Measurements from ENCODE around the gene NOTCH1.

The NOTCH1 gene

GRCh38 chr9:136531904-136532798, 13.7 kb downstream of the NOTCH1 start:
- no peak for TF ChIP-seq CTCF (IDR thresholded peaks at IDR 0.05)

GRCh38 chr9:136531186-136531903, 14.5 kb downstream of the NOTCH1 start:
- TF ChIP-seq CTCF (IDR thresholded peaks at IDR 0.05) = no peak

GRCh38 chr9:136530461-136531089, 15.3 kb downstream of the NOTCH1 start:
- TF ChIP-seq CTCF (IDR thresholded peaks at IDR 0.05) = no peak

GRCh38 chr9:136529516-136530460, 16.1 kb downstream of the NOTCH1 start:
- TF ChIP-seq CTCF (IDR thresholded peaks at IDR 0.05) = no peak

GRCh38 chr9:136528716-136529341, 17.0 kb downstream of the NOTCH1 start:
- TF ChIP-seq CTCF (IDR thresholded peaks at IDR 0.05) = no peak

- no peak for TF ChIP-seq CTCF (IDR thresholded peaks at IDR 0.05)
Measured at GRCh38 chr9:136527721-136528710, 17.8 kb downstream of the NOTCH1 start.
